Heart right ventricle (tissue), 16 donors: ENCODE results near the gene ANKRD6. TPM values are rescaled to one million over a fixed set of nuclear protein-coding genes. Genes with fewer than 3 reads are reported as not detected.

ENCODE experiments used
- ATAC-seq, 8 donors: fragments of 200-7000 bp; cut with Tn5 transposase; one replicate each; pipeline ENCODE4 v1.9.1; 2020; ENCODE audit warnings: mild to moderate bottlenecking in 8 of 8, moderate library complexity in 8 of 8, moderate number of reproducible peaks in 1 of 8
- DNase-seq, 2 donors: peaks; one replicate each; pipeline ENCODE4 v3.0.0-alpha.2; 2020
- H3K27ac ChIP-seq, 10 donors: fragments of 200-600 bp; sonication (generic) in 2 of 10; one replicate each; pipeline versions ENCODE4 v1.5.0 to v1.8.0; 2020 to 2022; ENCODE audit warnings: mild to moderate bottlenecking in 3 of 10
- H3K27me3 ChIP-seq, 7 donors: fragments of 200-600 bp; one replicate each; pipeline ENCODE4 v1.8.0; 2021 to 2022; ENCODE audit warnings: mild to moderate bottlenecking in 2 of 7
- H3K36me3 ChIP-seq, 9 donors: fragments of 200-600 bp; sonication (generic) in 1 of 9; one replicate each; pipeline versions ENCODE4 v1.5.0 to v1.8.0; 2020 to 2022; ENCODE audit warnings: mild to moderate bottlenecking in 2 of 9
- H3K4me1 ChIP-seq, 9 donors: fragments of 200-600 bp; sonication (generic) in 1 of 9; one replicate each; pipeline versions ENCODE4 v1.5.0 to v1.8.0; 2020 to 2022; ENCODE audit warnings: mild to moderate bottlenecking in 4 of 9
- H3K4me3 ChIP-seq, 10 donors: fragments of 200-600 bp; sonication (generic) in 2 of 10; one replicate each; pipeline versions ENCODE4 v1.5.0 to v1.8.0; 2020 to 2022; ENCODE audit warnings: mild to moderate bottlenecking in 7 of 10, moderate library complexity in 2 of 10
- H3K9me3 ChIP-seq, 11 donors: fragments of 200-600 bp in 10 of 11; sonication (generic) in 2 of 11; one replicate each; pipeline versions ENCODE4 v1.5.0 to v1.8.0; 2013 to 2022; ENCODE audit warnings: mild to moderate bottlenecking in 2 of 11, control low read depth in 1 of 11, moderate library complexity in 1 of 11
- WGBS, 2 donors: extraction: QIAGEN DNeasy Blood & Tissue Kit; methylation state at CpG; one replicate each; pipeline ENCODE4 v1.1.7; 2013; ENCODE audit warnings: inconsistent platforms in 1 of 2; 5-methylcytosine and 5-hydroxymethylcytosine counted together
- intact Hi-C, 10 donors: fragments of 100-400 bp; cut with DNase I; formaldehyde crosslinking; loops; one replicate each; pipeline versions ENCODE4 v1.11.1 to v1.14.2; 2022
- polyA plus RNA-seq, 2 donors: library from polyadenylated mRNA; stranded (reverse); fragments of 200-250 nt; gene quantifications; one replicate each; pipeline ENCODE4 v1.2.3, GENCODE V29; 2013
- total RNA-seq, 10 donors: library from RNA; stranded (reverse); fragmentation: NEBNext Ultra II Directional in 3 of 10; extraction: Animal tissue kit (Norgen Biotek cat#: 25700) in 3 of 10; gene quantifications; one replicate each; pipeline versions ENCODE4 v1.2.1 to v1.2.4, GENCODE V29; 2021 to 2023
- TF ChIP-seq, protein P1 (sequence below), 9 donors: fragments of 200-600 bp; sonication (generic) in 2 of 9; IDR thresholded peaks; one replicate each; pipeline versions ENCODE4 v1.5.0 to v1.8.0; 2021 to 2022; ENCODE audit warnings: antibody characterized with exemption in 9 of 9, mild to moderate bottlenecking in 5 of 9, moderate library complexity in 1 of 9
- donor health status: Arrhythmogenic right ventricular cardiomyopathy.
- donor health status: ischemic (EF 13 %, LVEDD 7.1; RV severe dilation, severe dysfunction).
- donor health status: healthy with polysubstance abuse.
- donor health status: DM: no; HTN: yes; CAD: no.
- donor health status: DM: no; HTN: no; CAD: no.
- donor health status: ischemic (EF 25% LVEDD 6.9; RV normal size, moderate dysfunction).
- donor health status: ischemic (EF 25% LVEDD 5.7; RV mildly dilated, moderate dysfunction).
- donor health status: healthy.
- donor health status: DM: yes; HTN: yes; CAD: no.
- donor health status: Ischemic cardiomyopathy.
- donor health status: ischemic (EF 35%, LVEDD 5.7; RV mildly dilated, moderate dysfunction).
- donor health status: nonischemic (EF 11% LVEDD 7.7; RV severe dilation, severe dysfunction).
- donor health status: DM: yes; HTN: yes; CAD: no.
- donor health status: PGD.
- donor health status: ischemic (EF 29% LVEDD 5.4; RV normal size, mild dysfunction).
- donor health status: nonischemic (EF 23%, LVEDD 6.1; RV moderate dilation, normal function).

ANKRD6 gene
- total and polyA plus RNA-seq, 12 donors = 2.0 to 18.2 (median 9.6) TPM

- H3K4me1 ChIP-seq = peaks cover 0 to 30% (median 21%) of the 10 kb centered on the region in 9 donors
- no peaks in the 10 kb centered on the region for H3K9me3 ChIP-seq
- no peak overlapping the region for H3K4me3 ChIP-seq
- DNase-seq (no peak), ATAC-seq (peak; percentile 22 to 68 (median 56))
- intact Hi-C loops = no loop called here
- TF ChIP-seq, protein P1, sequence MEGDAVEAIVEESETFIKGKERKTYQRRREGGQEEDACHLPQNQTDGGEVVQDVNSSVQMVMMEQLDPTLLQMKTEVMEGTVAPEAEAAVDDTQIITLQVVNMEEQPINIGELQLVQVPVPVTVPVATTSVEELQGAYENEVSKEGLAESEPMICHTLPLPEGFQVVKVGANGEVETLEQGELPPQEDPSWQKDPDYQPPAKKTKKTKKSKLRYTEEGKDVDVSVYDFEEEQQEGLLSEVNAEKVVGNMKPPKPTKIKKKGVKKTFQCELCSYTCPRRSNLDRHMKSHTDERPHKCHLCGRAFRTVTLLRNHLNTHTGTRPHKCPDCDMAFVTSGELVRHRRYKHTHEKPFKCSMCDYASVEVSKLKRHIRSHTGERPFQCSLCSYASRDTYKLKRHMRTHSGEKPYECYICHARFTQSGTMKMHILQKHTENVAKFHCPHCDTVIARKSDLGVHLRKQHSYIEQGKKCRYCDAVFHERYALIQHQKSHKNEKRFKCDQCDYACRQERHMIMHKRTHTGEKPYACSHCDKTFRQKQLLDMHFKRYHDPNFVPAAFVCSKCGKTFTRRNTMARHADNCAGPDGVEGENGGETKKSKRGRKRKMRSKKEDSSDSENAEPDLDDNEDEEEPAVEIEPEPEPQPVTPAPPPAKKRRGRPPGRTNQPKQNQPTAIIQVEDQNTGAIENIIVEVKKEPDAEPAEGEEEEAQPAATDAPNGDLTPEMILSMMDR (IDR thresholded peaks at IDR 0.05) = no peak
- H3K27ac ChIP-seq = peak overlapping the region in 6 of 10 donors; percentile 0 to 62 (median 28)
- no peaks in the 10 kb centered on the region for H3K36me3 ChIP-seq
- H3K27me3 ChIP-seq = no peaks in the 10 kb centered on the region
Observed at GRCh38 chr6:89475634-89476033, 42.7 kb downstream of the ANKRD6 start.

DNA sequence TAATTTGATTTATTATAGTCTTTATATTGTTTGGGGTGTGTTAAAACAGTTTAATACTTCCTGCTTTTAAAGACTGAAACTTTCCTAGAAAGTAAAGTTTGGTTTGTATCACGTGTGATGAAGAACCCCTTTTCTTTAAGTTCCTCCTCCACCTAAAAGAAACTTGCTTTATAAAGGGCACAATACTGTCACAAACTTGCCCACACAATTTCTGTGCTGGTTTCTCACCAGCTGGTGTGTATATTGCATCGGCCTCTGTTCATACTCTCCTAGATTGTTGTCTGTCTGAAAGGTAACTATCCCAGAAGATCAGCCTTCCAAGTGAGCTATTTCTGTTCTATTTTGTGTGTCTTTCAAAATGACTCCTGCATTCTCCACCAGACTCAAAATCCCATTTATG is 46.9 kb downstream of the ANKRD6 start:
- no peaks in the 10 kb centered on the region for H3K27me3 ChIP-seq
- H3K27ac ChIP-seq = no peak overlapping the region
- peaks cover 13 to 53% (median 38%) of the 10 kb centered on the region in 9 donors for H3K4me1 ChIP-seq
- WGBS, 2 donors = 92 to 95% methylated on average over 2 of the region's 2 CpGs
- DNase-seq (no peak), ATAC-seq (no peak)
- TF ChIP-seq, protein P1 (IDR thresholded peaks at IDR 0.05) = no peak
- no peak overlapping the region for H3K4me3 ChIP-seq
- intact Hi-C loops = no loop called here
- no peaks in the 10 kb centered on the region for H3K36me3 ChIP-seq
- no peaks in the 10 kb centered on the region for H3K9me3 ChIP-seq

- H3K4me3 ChIP-seq = no peak overlapping the region
- no peaks in the 10 kb centered on the region for H3K9me3 ChIP-seq
- DNase-seq = no peak
- H3K27ac ChIP-seq = peak overlapping the region in 6 of 10 donors; percentile 66 to 77 (median 68)
- intact Hi-C loops = no loop called here
- 83 to 93% methylated on average over 1 of the region's 1 CpG for WGBS, 2 donors
- TF ChIP-seq, protein P1 (IDR thresholded peaks at IDR 0.05) = peak in 1 of 9 donors; percentile 17
- peaks cover 13 to 44% (median 30%) of the 10 kb centered on the region in 9 donors for H3K4me1 ChIP-seq
- no peaks in the 10 kb centered on the region for H3K27me3 ChIP-seq
- ATAC-seq = peak in 4 of 8 donors; percentile 28 to 68 (median 37)
- no peaks in the 10 kb centered on the region for H3K36me3 ChIP-seq
Observed at GRCh38 chr6:89481695-89482094, 48.7 kb downstream of the ANKRD6 start.

DNA sequence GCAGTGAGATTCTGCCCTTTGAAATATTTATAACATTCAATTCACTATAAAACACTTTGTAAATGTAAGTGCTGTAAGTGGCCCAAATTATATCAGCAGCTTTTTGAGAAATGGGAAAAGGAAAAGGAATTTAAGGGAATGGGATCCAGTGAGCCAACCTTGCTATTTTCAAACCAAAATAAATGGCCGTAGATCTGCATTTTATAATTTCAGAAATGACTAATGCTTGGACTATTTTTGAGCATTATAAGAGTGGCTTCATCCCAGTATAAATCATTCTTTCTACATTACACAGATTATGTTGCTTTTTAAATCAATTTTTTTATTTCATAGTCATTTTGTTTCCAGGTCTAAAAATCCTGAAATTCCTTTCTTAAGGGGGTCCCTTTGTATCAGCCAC is 49.2 kb downstream of the ANKRD6 start:
- Histone ChIP-seq H3K4me3 (no peak overlapping the region), H3K27ac (peak overlapping the region in 7 of 10 donors; percentile 21 to 77 (median 68)), H3K4me1 (peaks cover 13 to 44% (median 30%) of the 10 kb centered on the region in 9 donors), H3K9me3 (no peaks in the 10 kb centered on the region), H3K27me3 (no peaks in the 10 kb centered on the region), H3K36me3 (no peaks in the 10 kb centered on the region)
- intact Hi-C loops = no loop called here
- 65 to 73% methylated on average over 1 of the region's 1 CpG for WGBS, 2 donors
- no peak for DNase-seq
- peak in 2 of 8 donors; percentile 21 to 23 for ATAC-seq
- TF ChIP-seq, protein P1 (IDR thresholded peaks at IDR 0.05) = no peak
